Keratinocyte (primary cell): ENCODE results near the gene BCL11B.

Experiments
- EZH2 ChIP-seq: IDR thresholded peaks from one replicate; pipeline ENCODE4 v1.6.1; 2012; ENCODE audit warnings: inconsistent platforms, mild to moderate bottlenecking, low read length, moderate library complexity
- TF ChIP-seq, protein P1 (sequence below), 3 experiments: IDR thresholded peaks in 1 of 3; conservative IDR thresholded peaks in 1 of 3; optimal IDR thresholded peaks in 1 of 3; 2 replicates in 2 of 3; 3 replicates in 1 of 3; pipeline versions ENCODE3 to v1.5.1; 2011; ENCODE audit warnings: low read length in 3 of 3, mild to moderate bottlenecking in 3 of 3, moderate library complexity in 2 of 3, control low read depth in 1 of 3, inconsistent platforms in 1 of 3; ENCODE audit not compliant: insufficient read depth in 2 of 3; ENCODE audit errors: extremely low read depth in 1 of 3

DNA sequence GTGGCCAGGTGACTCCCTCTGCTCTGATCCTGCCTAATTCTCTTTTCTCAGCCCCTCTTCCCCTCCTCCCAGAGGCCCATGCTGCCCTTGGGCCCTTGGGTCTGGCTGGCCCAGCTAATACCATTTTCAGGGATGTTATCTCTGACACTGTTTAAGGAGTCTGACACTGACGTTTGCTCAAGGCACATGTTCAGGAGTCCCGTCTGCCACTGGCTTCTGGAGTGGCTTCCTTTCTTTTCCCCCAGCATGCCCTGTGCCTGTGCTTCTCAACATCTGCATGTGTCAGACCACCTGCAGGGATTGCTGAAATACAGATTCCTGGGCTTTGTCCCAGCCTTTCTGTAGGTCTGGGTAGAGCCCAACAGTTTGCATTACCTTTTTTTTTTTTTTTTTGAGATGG is 128.9 kb downstream of the BCL11B start:
- TF ChIP-seq, protein P1, sequence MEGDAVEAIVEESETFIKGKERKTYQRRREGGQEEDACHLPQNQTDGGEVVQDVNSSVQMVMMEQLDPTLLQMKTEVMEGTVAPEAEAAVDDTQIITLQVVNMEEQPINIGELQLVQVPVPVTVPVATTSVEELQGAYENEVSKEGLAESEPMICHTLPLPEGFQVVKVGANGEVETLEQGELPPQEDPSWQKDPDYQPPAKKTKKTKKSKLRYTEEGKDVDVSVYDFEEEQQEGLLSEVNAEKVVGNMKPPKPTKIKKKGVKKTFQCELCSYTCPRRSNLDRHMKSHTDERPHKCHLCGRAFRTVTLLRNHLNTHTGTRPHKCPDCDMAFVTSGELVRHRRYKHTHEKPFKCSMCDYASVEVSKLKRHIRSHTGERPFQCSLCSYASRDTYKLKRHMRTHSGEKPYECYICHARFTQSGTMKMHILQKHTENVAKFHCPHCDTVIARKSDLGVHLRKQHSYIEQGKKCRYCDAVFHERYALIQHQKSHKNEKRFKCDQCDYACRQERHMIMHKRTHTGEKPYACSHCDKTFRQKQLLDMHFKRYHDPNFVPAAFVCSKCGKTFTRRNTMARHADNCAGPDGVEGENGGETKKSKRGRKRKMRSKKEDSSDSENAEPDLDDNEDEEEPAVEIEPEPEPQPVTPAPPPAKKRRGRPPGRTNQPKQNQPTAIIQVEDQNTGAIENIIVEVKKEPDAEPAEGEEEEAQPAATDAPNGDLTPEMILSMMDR (optimal IDR thresholded peaks at IDR 0.05 in 1 of 3, IDR thresholded peaks at IDR 0.05 in 1 of 3, conservative IDR thresholded peaks at IDR 0.05 in 1 of 3; ENCODE audit: extremely low read depth in 1 of 3, insufficient read depth in 2 of 3, low read length in 3 of 3), result no peak
- TF ChIP-seq EZH2, result no peak
